HEK293 (cell line): ENCODE results near the gene THYN1.

Experiments
- CTCF ChIA-PET: fragments of 350-600 bp; formaldehyde crosslinking; extraction: SDS; loops from one replicate; lab custom pipeline; 2021; ENCODE audit warnings: antibody characterized with exemption; lab: Yijun Ruan, JAX
- POLR2A ChIA-PET: fragments of 300-600 bp; formaldehyde crosslinking; extraction: SDS; loops from one replicate; lab custom pipeline; 2020; ENCODE audit warnings: antibody characterized with exemption, inconsistent platforms; lab: Yijun Ruan, JAX
- H3K27ac ChIP-seq: fragments of 200-500 bp; sonication (Bioruptor generic); 2 replicates; pipeline ENCODE4 v1.5.1; 2014; ENCODE audit warnings: low read depth, low read length, control low read depth, inconsistent platforms; ENCODE audit errors: extremely low read depth
- H3K36me3 ChIP-seq, 2 experiments: fragments of 200-500 bp in 1 of 2; sonication (Bioruptor generic) in 1 of 2; 1 replicate in 1 of 2; 2 replicates in 1 of 2; pipeline ENCODE4 v1.5.1; 2014 to 2017; ENCODE audit warnings: inconsistent platforms in 2 of 2, low read length in 2 of 2; ENCODE audit not compliant: control insufficient read depth in 2 of 2, insufficient read depth in 1 of 2
- H3K4me1 ChIP-seq: fragments of 200-500 bp; sonication (Bioruptor generic); 2 replicates; pipeline ENCODE4 v1.5.1; 2014; ENCODE audit warnings: mild to moderate bottlenecking, low read length, inconsistent platforms; ENCODE audit not compliant: control insufficient read depth, insufficient read depth
- H3K4me3 ChIP-seq: 2 replicates; pipeline ENCODE4 v1.5.1; 2011; ENCODE audit warnings: low read depth, mild to moderate bottlenecking, control low read depth, low read length, moderate library complexity
- H3K9me3 ChIP-seq: fragments of 200-500 bp; sonication (Bioruptor generic); 2 replicates; pipeline ENCODE4 v1.5.1; 2014; ENCODE audit warnings: low read depth, low read length, inconsistent platforms; ENCODE audit not compliant: control insufficient read depth, insufficient read depth
- BCL11A ChIP-seq: fragments of 450-650 bp; formaldehyde crosslinking; IDR thresholded peaks from 2 replicates; pipeline ENCODE4 v1.5.1; 2016; ENCODE audit warnings: low read depth, missing biosample characterization, missing genetic modification characterization
- CTCF ChIP-seq: fragments of 450-650 bp; formaldehyde crosslinking; IDR thresholded peaks from 2 replicates; pipeline ENCODE4 v1.5.1; 2016; ENCODE audit warnings: missing biosample characterization, missing genetic modification characterization
- GLI2 ChIP-seq: fragments of 450-650 bp; formaldehyde crosslinking; IDR thresholded peaks from 2 replicates; pipeline ENCODE4; 2017; ENCODE audit warnings: missing biosample characterization, missing genetic modification characterization, low read depth, borderline replicate concordance
- KLF1 ChIP-seq: fragments of 450-650 bp; formaldehyde crosslinking; IDR thresholded peaks from 2 replicates; pipeline ENCODE4 v1.5.1; 2016; ENCODE audit warnings: missing biosample characterization, missing genetic modification characterization
- SCRT1 ChIP-seq: fragments of 450-650 bp; formaldehyde crosslinking; IDR thresholded peaks from 2 replicates; pipeline ENCODE4 v1.5.1; 2016; ENCODE audit warnings: missing biosample characterization, missing genetic modification characterization, borderline replicate concordance
- SETDB1 ChIP-seq: IDR thresholded peaks from one replicate; pipeline ENCODE4 v1.6.1; 2017; ENCODE audit warnings: mild to moderate bottlenecking, low read length, moderate library complexity, mixed read lengths; ENCODE audit not compliant: insufficient read length
- SP2 ChIP-seq: fragments of 450-650 bp; formaldehyde crosslinking; IDR thresholded peaks from 2 replicates; pipeline ENCODE4 v1.5.1; 2016; ENCODE audit warnings: missing biosample characterization, missing genetic modification characterization
- WT1 ChIP-seq: fragments of 450-650 bp; formaldehyde crosslinking; IDR thresholded peaks from 2 replicates; pipeline ENCODE4 v1.5.1; 2016; ENCODE audit warnings: missing biosample characterization, missing genetic modification characterization
- YY1 ChIP-seq: fragments of 450-650 bp; formaldehyde crosslinking; IDR thresholded peaks from 2 replicates; pipeline ENCODE4 v1.5.1; 2018; ENCODE audit warnings: missing biosample characterization, missing genetic modification characterization
- ZBTB1 ChIP-seq: fragments of 450-650 bp; formaldehyde crosslinking; IDR thresholded peaks from 2 replicates; pipeline ENCODE4 v1.5.1; 2016; ENCODE audit warnings: missing biosample characterization, missing genetic modification characterization
- ZBTB26 ChIP-seq: fragments of 450-650 bp; formaldehyde crosslinking; optimal IDR thresholded peaks from 2 replicates; pipeline ENCODE3; 2016; ENCODE audit warnings: missing biosample characterization, mild to moderate bottlenecking, missing genetic modification characterization
- ZBTB8A ChIP-seq: fragments of 450-650 bp; formaldehyde crosslinking; IDR thresholded peaks from 2 replicates; pipeline ENCODE4 v1.5.1; 2016; ENCODE audit warnings: missing biosample characterization, missing genetic modification characterization
- ZFP37 ChIP-seq: fragments of 450-650 bp; formaldehyde crosslinking; IDR thresholded peaks from 2 replicates; pipeline ENCODE4 v1.5.1; 2016; ENCODE audit warnings: missing biosample characterization, missing genetic modification characterization
- ZIC2 ChIP-seq: fragments of 450-650 bp; formaldehyde crosslinking; IDR thresholded peaks from 2 replicates; pipeline ENCODE4 v1.5.1; 2016; ENCODE audit warnings: missing biosample characterization, missing genetic modification characterization
- ZNF132 ChIP-seq: fragments of 450-650 bp; formaldehyde crosslinking; IDR thresholded peaks from 2 replicates; pipeline ENCODE4 v1.5.1; 2017; ENCODE audit warnings: missing biosample characterization, missing genetic modification characterization, borderline replicate concordance
- ZNF138 ChIP-seq: fragments of 450-650 bp; formaldehyde crosslinking; IDR thresholded peaks from 2 replicates; pipeline ENCODE4 v1.5.1; 2016; ENCODE audit warnings: missing biosample characterization, missing genetic modification characterization, borderline replicate concordance
- ZNF140 ChIP-seq: fragments of 450-650 bp; formaldehyde crosslinking; IDR thresholded peaks from 2 replicates; pipeline ENCODE4 v1.5.1; 2016; ENCODE audit warnings: missing biosample characterization, missing genetic modification characterization
- ZNF19 ChIP-seq: fragments of 450-650 bp; formaldehyde crosslinking; IDR thresholded peaks from 2 replicates; pipeline ENCODE4; 2016; ENCODE audit warnings: missing biosample characterization, missing genetic modification characterization, low read depth
- ZNF202 ChIP-seq: fragments of 450-650 bp; formaldehyde crosslinking; IDR thresholded peaks from 2 replicates; pipeline ENCODE4 v1.5.1; 2016; ENCODE audit warnings: missing biosample characterization, missing genetic modification characterization, borderline replicate concordance
- ZNF24 ChIP-seq: fragments of 450-650 bp; formaldehyde crosslinking; IDR thresholded peaks from 2 replicates; pipeline ENCODE4 v1.5.1; 2016; ENCODE audit warnings: missing biosample characterization, missing genetic modification characterization
- ZNF248 ChIP-seq: fragments of 450-650 bp; formaldehyde crosslinking; IDR thresholded peaks from 2 replicates; pipeline ENCODE4 v1.5.1; 2017; ENCODE audit warnings: missing biosample characterization, missing genetic modification characterization
- ZNF280C ChIP-seq: fragments of 450-650 bp; formaldehyde crosslinking; IDR thresholded peaks from 2 replicates; pipeline ENCODE4 v1.5.1; 2016; ENCODE audit warnings: missing biosample characterization, missing genetic modification characterization
- ZNF354C ChIP-seq: fragments of 450-650 bp; formaldehyde crosslinking; IDR thresholded peaks from 2 replicates; pipeline ENCODE4 v1.5.1; 2016; ENCODE audit warnings: missing biosample characterization, missing genetic modification characterization, low read depth, borderline replicate concordance
- ZNF391 ChIP-seq: fragments of 450-650 bp; formaldehyde crosslinking; IDR thresholded peaks from 2 replicates; pipeline ENCODE4 v1.5.1; 2016; ENCODE audit warnings: low read depth, missing biosample characterization, missing genetic modification characterization, borderline replicate concordance
- ZNF394 ChIP-seq: fragments of 450-650 bp; formaldehyde crosslinking; IDR thresholded peaks from 2 replicates; pipeline ENCODE4 v1.5.1; 2016; ENCODE audit warnings: missing biosample characterization, missing genetic modification characterization, mild to moderate bottlenecking, moderate library complexity, borderline replicate concordance
- ZNF488 ChIP-seq: fragments of 450-650 bp; formaldehyde crosslinking; IDR thresholded peaks from 2 replicates; pipeline ENCODE4 v1.5.1; 2016; ENCODE audit warnings: missing biosample characterization, missing genetic modification characterization
- ZNF571 ChIP-seq: fragments of 450-650 bp; formaldehyde crosslinking; IDR thresholded peaks from 2 replicates; pipeline ENCODE4 v1.5.0; 2017; ENCODE audit warnings: missing biosample characterization, missing genetic modification characterization
- ZNF692 ChIP-seq: fragments of 450-650 bp; formaldehyde crosslinking; IDR thresholded peaks from 2 replicates; pipeline ENCODE4 v1.5.1; 2016; ENCODE audit warnings: missing biosample characterization, missing genetic modification characterization
- ZNF701 ChIP-seq: fragments of 450-650 bp; formaldehyde crosslinking; IDR thresholded peaks from 2 replicates; pipeline ENCODE4 v1.5.1; 2016; ENCODE audit warnings: missing biosample characterization, missing genetic modification characterization
- ZNF707 ChIP-seq: fragments of 450-650 bp; formaldehyde crosslinking; IDR thresholded peaks from 2 replicates; pipeline ENCODE4 v1.5.1; 2016; ENCODE audit warnings: missing biosample characterization, missing genetic modification characterization

The THYN1 gene

GRCh38 chr11:134237557-134237922 is 15.6 kb downstream of the THYN1 start:
- Histone ChIP-seq H3K4me3 (no peak overlapping the region), H3K9me3 (no peaks in the 10 kb centered on the region), H3K27ac (no peak overlapping the region), H3K4me1 (no peaks in the 10 kb centered on the region), H3K36me3 (peaks cover 0 to 68% of the 10 kb centered on the region in 2 experiments; a peak in 1 of 3 replicates)
- POLR2A ChIA-PET, result interaction anchor here (1.1 kb wide), 1 partner anchor 13 kb away, joined by 4 read pairs; the partner anchor contains the start of genes NCAPD3 and VPS26B
- TF ChIP-seq ZBTB26 (tag by site-specific recombination) (no peak), ZNF488 (no peak), ZFP37 (tag by site-specific recombination) (no peak), ZNF19 (tag by site-specific recombination) (no peak), ZNF132 (no peak), ZNF138 (tag by site-specific recombination) (no peak), ZNF391 (no peak), ZBTB1 (tag by site-specific recombination) (no peak), BCL11A (tag by site-specific recombination) (no peak), WT1 (tag by site-specific recombination) (no peak), ZNF571 (tag by site-specific recombination) (no peak), ZBTB8A (tag by site-specific recombination) (no peak), ZNF248 (no peak), ZNF280C (tag by site-specific recombination) (no peak), CTCF (no peak), ZNF140 (tag by site-specific recombination) (no peak), YY1 (no peak), SP2 (no peak), SCRT1 (tag by site-specific recombination) (no peak), ZNF701 (tag by site-specific recombination) (no peak)
- CTCF ChIA-PET, result no interaction called here

- CTCF ChIA-PET, result no interaction called here
- Histone ChIP-seq H3K27ac (no peak overlapping the region), H3K4me1 (no peaks in the 10 kb centered on the region), H3K36me3 (peaks cover 0 to 63% of the 10 kb centered on the region in 2 experiments; a peak in 1 of 3 replicates), H3K9me3 (no peaks in the 10 kb centered on the region), H3K4me3 (no peak overlapping the region)
- POLR2A ChIA-PET, result interaction anchor here (1.1 kb wide), 1 partner anchor 13 kb away, joined by 4 read pairs; the partner anchor contains the start of genes NCAPD3 and VPS26B
- TF ChIP-seq ZNF692 (tag by site-specific recombination) (no peak), ZNF24 (no peak), ZNF202 (tag by site-specific recombination) (no peak), KLF1 (tag by site-specific recombination) (no peak), ZNF394 (tag by site-specific recombination) (no peak), ZNF707 (tag by site-specific recombination) (no peak), SETDB1 (no peak), ZNF248 (no peak), ZIC2 (tag by site-specific recombination) (no peak), GLI2 (no peak), ZNF354C (tag by site-specific recombination) (no peak)
Measured at GRCh38 chr11:134236834-134237556, 16.2 kb downstream of the THYN1 start.
